ENCODE data around the gene SCT. TPM values are rescaled to one million over a fixed set of nuclear protein-coding genes. Genes with fewer than 3 reads are reported as not detected.

SCT gene
- total RNA-seq, 1 experiment from 2014 or later = 2.3 TPM

DNA sequence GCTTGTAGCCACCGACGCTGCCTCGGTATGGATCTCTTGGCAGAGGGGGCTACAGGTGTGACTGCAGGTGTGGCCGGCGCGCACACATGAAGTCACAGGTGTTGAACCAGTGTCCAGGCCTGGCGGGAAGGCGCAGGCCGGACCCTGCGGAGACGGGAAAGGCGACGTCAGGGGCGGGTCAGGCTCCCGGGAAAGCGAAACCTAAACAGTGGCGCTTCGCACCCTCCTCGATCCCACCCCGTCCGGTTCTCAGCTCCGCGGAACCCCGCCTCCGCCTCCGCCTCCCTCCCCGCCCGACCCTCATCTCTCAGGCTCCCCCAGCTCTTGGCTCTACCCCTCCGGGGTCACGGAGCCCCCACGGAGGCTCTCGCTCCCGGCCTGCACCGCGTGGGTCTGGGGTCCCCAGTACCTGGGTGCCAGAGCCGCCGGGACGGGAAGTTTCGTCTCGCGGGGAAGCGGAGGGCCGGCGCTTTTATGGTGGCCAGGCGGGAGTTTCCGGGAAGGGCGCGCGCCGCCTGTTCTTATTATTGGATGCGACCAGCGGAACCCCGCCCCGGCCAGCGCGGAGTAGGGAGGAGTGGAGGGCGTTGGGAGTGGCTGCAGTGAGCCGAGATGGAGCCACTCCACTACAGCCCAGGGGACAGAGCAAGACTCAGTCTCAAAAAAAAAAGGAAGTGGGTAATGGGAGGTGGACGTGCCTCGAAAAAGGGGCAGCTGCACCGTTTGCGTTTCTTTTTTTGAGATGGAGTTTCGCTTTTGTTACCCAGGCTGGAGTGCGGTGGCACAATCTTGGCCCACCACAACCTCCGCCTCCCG, 11.3 kb downstream of the SCT start, which contains the start of gene IRF7 (continued):
- TF ChIP-seq, protein P1, sequence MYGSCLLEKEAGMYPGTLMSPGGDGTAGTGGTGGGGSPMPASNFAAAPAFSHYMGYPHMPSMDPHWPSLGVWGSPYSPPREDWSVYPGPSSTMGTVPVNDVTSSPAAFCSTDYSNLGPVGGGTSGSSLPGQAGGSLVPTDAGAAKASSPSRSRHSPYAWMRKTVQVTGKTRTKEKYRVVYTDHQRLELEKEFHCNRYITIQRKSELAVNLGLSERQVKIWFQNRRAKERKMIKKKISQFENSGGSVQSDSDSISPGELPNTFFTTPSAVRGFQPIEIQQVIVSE (CRISPR knock-in tag; IDR thresholded peaks at IDR 0.05; ENCODE audit: borderline replicate concordance) = no peak
- TF ChIP-seq, protein P2, sequence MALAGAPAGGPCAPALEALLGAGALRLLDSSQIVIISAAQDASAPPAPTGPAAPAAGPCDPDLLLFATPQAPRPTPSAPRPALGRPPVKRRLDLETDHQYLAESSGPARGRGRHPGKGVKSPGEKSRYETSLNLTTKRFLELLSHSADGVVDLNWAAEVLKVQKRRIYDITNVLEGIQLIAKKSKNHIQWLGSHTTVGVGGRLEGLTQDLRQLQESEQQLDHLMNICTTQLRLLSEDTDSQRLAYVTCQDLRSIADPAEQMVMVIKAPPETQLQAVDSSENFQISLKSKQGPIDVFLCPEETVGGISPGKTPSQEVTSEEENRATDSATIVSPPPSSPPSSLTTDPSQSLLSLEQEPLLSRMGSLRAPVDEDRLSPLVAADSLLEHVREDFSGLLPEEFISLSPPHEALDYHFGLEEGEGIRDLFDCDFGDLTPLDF (CRISPR knock-in tag; IDR thresholded peaks at IDR 0.05) = peak; percentile 72; the same call in 1 of the 2 replicates
- TF ChIP-seq, protein P3, sequence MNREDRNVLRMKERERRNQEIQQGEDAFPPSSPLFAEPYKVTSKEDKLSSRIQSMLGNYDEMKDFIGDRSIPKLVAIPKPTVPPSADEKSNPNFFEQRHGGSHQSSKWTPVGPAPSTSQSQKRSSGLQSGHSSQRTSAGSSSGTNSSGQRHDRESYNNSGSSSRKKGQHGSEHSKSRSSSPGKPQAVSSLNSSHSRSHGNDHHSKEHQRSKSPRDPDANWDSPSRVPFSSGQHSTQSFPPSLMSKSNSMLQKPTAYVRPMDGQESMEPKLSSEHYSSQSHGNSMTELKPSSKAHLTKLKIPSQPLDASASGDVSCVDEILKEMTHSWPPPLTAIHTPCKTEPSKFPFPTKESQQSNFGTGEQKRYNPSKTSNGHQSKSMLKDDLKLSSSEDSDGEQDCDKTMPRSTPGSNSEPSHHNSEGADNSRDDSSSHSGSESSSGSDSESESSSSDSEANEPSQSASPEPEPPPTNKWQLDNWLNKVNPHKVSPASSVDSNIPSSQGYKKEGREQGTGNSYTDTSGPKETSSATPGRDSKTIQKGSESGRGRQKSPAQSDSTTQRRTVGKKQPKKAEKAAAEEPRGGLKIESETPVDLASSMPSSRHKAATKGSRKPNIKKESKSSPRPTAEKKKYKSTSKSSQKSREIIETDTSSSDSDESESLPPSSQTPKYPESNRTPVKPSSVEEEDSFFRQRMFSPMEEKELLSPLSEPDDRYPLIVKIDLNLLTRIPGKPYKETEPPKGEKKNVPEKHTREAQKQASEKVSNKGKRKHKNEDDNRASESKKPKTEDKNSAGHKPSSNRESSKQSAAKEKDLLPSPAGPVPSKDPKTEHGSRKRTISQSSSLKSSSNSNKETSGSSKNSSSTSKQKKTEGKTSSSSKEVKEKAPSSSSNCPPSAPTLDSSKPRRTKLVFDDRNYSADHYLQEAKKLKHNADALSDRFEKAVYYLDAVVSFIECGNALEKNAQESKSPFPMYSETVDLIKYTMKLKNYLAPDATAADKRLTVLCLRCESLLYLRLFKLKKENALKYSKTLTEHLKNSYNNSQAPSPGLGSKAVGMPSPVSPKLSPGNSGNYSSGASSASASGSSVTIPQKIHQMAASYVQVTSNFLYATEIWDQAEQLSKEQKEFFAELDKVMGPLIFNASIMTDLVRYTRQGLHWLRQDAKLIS (CRISPR knock-in tag; IDR thresholded peaks at IDR 0.05; ENCODE audit: borderline replicate concordance) = no peak
- TF ChIP-seq ZBTB21 (CRISPR knock-in tag; IDR thresholded peaks at IDR 0.05; ENCODE audit: borderline replicate concordance) (no peak), ZNF232 (CRISPR knock-in tag; IDR thresholded peaks at IDR 0.05) (peak; percentile 82; the same call in 1 of the 2 replicates), HMGA2 (CRISPR knock-in tag; IDR thresholded peaks at IDR 0.05) (no peak), NFYB (CRISPR knock-in tag; conservative IDR thresholded peaks at IDR 0.05; ENCODE audit: low read depth) (peak; percentile 47; the same call in 1 of the 2 replicates), FOXK1 (CRISPR knock-in tag; IDR thresholded peaks at IDR 0.05) (peak; percentile 53; the same call in 1 of the 2 replicates)
- TF ChIP-seq, protein P4, sequence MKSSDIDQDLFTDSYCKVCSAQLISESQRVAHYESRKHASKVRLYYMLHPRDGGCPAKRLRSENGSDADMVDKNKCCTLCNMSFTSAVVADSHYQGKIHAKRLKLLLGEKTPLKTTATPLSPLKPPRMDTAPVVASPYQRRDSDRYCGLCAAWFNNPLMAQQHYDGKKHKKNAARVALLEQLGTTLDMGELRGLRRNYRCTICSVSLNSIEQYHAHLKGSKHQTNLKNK (CRISPR knock-in tag; IDR thresholded peaks at IDR 0.05) = no peak
- TF ChIP-seq, protein P5, sequence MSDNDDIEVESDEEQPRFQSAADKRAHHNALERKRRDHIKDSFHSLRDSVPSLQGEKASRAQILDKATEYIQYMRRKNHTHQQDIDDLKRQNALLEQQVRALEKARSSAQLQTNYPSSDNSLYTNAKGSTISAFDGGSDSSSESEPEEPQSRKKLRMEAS (CRISPR knock-in tag; IDR thresholded peaks at IDR 0.05) = peak; percentile 62
- TF ChIP-seq, protein P6, sequence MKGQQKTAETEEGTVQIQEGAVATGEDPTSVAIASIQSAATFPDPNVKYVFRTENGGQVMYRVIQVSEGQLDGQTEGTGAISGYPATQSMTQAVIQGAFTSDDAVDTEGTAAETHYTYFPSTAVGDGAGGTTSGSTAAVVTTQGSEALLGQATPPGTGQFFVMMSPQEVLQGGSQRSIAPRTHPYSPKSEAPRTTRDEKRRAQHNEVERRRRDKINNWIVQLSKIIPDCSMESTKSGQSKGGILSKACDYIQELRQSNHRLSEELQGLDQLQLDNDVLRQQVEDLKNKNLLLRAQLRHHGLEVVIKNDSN (CRISPR knock-in tag; IDR thresholded peaks at IDR 0.05) = no peak
- TF ChIP-seq, protein P7, sequence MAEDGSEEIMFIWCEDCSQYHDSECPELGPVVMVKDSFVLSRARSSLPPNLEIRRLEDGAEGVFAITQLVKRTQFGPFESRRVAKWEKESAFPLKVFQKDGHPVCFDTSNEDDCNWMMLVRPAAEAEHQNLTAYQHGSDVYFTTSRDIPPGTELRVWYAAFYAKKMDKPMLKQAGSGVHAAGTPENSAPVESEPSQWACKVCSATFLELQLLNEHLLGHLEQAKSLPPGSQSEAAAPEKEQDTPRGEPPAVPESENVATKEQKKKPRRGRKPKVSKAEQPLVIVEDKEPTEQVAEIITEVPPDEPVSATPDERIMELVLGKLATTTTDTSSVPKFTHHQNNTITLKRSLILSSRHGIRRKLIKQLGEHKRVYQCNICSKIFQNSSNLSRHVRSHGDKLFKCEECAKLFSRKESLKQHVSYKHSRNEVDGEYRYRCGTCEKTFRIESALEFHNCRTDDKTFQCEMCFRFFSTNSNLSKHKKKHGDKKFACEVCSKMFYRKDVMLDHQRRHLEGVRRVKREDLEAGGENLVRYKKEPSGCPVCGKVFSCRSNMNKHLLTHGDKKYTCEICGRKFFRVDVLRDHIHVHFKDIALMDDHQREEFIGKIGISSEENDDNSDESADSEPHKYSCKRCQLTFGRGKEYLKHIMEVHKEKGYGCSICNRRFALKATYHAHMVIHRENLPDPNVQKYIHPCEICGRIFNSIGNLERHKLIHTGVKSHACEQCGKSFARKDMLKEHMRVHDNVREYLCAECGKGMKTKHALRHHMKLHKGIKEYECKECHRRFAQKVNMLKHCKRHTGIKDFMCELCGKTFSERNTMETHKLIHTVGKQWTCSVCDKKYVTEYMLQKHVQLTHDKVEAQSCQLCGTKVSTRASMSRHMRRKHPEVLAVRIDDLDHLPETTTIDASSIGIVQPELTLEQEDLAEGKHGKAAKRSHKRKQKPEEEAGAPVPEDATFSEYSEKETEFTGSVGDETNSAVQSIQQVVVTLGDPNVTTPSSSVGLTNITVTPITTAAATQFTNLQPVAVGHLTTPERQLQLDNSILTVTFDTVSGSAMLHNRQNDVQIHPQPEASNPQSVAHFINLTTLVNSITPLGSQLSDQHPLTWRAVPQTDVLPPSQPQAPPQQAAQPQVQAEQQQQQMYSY (CRISPR knock-in tag; IDR thresholded peaks at IDR 0.05) = peak; percentile 87

Data from WTC11 (cell line).